Hypothalamus (tissue), 51 donors: Measurements from ENCODE around the gene PERCC1.

ENCODE experiments used
- DNase-seq, 51 donors: peaks; one replicate each; lab custom pipeline; 2025; lab: John Stamatoyannopoulos, UW

PERCC1 gene

GRCh38 chr16:1408171-1408837, 22.6 kb upstream of the PERCC1 start:
- peak; percentile 50 to 99 (median 93) for DNase-seq

DNA sequence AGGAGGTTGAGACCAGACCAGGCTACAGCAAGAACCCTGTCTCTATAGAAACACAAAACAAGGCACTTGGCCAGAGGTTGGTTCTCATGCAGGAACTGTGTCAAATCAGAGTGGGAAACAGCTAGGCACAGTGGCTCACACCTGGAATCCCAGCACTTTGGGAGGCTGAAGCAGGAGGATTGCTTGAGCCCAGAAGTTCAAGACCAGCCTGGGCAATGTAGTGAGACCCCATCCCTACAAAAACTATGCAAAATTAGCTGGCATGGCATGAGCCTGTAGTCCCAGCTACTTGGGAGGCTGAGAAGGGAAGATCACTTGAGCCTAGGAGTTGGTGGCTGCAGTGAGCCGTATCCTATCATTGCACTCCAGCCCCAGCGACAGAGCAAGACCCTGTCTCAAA, 18.0 kb upstream of the PERCC1 start:
- no peak for DNase-seq

DNA sequence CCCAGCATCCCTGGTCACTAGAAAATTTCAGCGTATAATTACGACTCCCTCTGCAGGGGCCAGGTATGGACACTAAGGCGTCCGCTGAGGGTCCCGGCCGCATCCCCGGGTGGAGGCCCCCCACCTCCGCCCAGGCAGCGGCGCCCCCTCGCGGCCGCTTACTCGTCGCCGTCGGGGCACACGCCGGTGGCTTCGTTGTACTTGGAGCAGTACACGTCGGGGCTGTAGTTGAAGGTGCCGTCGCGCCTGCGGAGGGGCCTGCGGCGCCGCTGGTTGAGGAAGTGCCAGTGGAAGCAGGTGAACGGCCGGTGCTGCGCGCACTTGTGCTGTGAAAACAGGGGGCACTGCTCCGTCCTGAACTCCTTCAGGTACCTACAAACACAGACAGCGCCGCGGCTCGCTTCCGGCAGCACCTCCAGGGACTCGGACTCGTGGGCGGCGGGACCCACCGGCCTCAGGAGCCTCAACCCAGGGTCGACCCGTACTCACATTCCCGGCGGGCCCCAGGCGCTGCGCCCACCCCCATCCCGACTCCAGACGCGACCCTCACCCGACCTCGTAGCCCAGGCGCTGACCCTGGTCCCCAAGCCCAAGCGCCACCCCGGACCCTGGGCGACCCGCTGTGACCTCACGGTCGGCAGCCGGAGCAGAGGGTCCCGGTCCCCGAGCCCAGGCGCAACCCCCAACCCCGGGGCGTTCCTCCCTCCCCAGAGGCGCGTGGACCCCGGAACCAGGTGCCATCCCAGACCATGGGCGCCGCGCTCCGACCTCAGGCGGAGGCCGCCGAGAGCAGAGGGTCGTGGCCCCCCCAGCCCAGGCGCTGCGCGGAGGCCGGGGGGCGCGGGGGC, 17.0 kb upstream of the PERCC1 start:
- peak in 24 of 51 donors; percentile 4 to 49 (median 20) for DNase-seq

DNA sequence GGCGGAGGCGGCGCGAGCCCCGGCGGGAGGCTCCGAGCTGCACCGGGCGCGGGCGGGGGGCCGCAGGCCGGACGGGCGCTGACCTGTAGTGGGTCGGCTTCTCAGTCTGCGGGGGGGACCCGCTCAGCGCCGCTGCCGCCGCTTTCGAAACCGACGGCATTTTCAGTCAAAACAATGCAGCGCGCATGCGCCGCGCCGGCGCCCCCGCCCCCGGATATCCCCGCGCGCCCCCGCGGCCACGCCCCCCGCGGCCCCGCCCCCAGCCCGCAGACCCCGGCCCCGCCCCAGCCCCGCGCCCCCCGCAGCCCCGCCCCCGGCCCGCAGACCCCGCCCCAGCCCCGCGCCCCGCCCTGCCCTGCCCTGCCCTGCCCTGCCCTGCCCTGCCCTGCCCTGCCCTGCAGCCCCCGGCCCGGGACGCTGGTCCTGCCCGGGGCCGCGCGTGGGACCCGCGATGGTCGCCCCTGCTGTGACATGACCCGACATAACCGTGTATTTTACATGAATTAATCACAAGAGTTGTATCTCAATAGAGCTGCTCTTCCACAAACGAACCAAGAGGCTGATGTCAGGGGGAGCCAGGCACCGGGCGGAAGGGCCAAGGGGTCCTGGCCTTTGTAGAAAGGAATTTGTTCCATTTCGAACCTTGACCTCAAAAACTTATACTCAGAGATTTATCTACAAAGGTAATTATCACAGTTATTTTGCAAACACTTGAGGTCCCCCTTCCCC, 16.2 kb upstream of the PERCC1 start, which contains the start of gene UNKL:
TSS of gene UNKL (minus strand) at position 173 of the 729 bp plus-strand sequence. CDS start at position 160, 13 bp downstream.
- peak in 39 of 51 donors; percentile 13 to 76 (median 48) for DNase-seq

DNA sequence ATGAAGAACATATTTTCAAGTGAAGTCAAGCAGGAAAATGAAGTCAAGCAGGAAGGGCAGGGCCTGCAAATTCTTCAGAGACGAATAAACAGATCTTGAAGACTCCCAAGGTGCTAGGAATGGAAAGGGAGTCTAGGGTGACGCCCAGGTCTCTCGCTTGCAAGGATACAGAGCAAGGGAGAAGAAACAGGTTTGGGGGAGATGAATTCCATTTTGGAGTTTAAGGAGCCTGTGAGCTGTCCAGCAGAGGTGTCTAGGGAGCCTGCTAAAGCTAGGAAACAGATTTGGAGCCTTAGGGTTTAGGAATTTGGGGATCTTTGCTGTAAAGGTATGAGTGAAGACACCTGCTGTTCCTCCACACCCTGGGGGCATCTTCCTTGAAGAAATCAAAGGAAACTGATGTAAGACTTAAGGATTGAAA, 14.3 kb upstream of the PERCC1 start:
- DNase-seq: no peak

GRCh38 chr16:1420111-1420539, 10.8 kb upstream of the PERCC1 start:
- DNase-seq: no peak

DNA sequence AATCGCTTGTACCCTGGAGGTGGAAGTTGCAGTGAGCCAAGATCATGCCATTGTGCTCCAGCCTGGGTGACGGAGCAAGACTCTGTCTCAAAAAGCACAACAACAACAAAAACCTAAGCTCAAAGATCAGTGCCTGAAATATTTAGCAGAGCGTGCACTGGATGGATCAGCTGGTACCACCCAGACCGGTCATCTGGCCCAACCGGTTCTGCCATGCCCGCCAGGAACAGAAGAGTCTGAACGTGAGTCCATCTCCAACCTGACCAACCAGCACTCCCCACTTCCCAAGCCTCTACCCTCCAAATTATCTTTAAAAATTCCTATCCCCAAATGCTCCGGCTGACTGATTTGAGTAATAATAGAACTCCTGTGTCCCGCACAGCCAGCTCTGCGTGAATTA, 8.8 kb upstream of the PERCC1 start:
- no peak for DNase-seq

DNA sequence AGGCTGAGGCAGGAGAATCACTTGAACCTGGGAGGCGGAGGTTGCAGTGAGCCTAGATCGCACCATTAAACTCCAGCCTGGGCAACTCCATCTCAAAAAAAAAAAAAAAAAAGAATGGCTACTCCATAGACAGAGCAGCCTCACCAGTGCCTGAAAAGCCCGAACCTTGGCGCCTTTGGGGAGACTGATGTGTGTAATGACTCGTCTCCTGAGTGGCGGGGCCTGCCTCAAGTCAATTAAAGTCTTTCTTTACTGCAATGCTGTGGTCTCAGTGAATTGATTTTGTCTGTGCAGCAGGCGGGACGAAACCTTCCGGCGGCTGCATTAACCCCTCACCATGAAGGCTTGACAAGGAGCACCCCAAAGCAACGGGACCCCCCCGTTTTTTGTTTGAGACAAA, 6.8 kb upstream of the PERCC1 start:
- no peak for DNase-seq

- no peak for DNase-seq
Measured at GRCh38 chr16:1425616-1426370, 5.1 kb upstream of the PERCC1 start.

- no peak for DNase-seq
Measured at GRCh38 chr16:1426734-1427471, 4.0 kb upstream of the PERCC1 start.

- no peak for DNase-seq
Measured at GRCh38 chr16:1427473-1428461, 3.1 kb upstream of the PERCC1 start.

- peak in 1 of 51 donors; percentile 9 for DNase-seq
Measured at GRCh38 chr16:1428511-1428910, 2.4 kb upstream of the PERCC1 start.

- no peak for DNase-seq
Measured at GRCh38 chr16:1429012-1429411, 1.9 kb upstream of the PERCC1 start.

DNA sequence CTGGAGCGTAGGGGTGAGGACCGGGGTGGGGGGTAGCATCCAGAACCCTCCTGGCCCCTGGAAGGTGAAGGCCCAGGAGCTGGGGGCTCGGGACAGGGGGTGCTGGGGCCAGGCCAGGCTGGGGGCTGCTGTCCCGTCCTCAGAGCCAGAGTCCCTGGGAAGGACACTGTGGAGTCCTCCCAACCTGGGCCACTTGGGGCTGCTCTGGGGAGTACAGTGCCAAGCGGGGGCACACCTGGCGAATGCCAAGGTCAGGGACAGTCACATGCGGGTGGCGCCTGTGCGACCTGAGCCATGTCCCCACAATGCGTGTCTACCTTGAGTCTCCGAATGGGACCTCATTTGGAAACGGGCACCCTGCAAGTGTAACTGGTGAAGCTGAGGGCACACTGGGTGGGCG, 1.2 kb upstream of the PERCC1 start:
- no peak for DNase-seq

DNA sequence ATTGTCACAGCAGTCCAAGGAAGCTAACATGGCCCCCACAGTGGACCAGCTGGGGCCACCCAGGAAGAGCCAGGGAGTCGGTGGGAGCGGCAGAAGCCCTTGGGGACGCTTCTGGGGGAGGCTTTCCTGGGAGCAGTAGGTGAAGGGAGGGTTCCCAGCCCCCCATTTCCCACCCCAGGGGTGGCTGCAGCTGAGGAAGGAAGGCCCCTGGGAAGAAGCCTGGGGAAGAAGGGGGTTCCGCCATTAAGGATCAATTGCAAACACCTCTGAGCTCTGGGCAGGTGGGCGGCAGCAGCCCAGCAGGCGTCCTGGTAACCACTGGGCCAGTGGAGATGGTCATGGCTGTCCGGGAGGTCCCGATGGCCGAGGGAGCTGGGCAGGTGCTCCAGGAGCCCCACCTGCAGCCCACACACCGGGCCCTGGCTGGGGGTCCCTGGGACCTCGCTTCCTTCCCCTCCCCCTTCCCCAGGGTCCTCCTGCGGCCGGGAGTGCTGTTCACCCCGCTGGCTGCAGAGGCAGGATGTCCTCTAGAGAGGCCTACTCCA, 592 bp upstream of the PERCC1 start:
- no peak for DNase-seq

- no peak for DNase-seq
Measured at GRCh38 chr16:1431497-1432270, 806 bp downstream of the PERCC1 start.
